Activated CD4-positive, alpha-beta T cell treated with anti-CD3 and anti-CD28 coated beads, Interleukin-2, amount 50 U/mL, for 1 hour (primary cell): ENCODE results near the gene RPS24.
"Not testable (repeated sequence)": the region's sequence is repeated elsewhere in the genome, so short reads cannot be mapped to it uniquely, and the experiment has no call there.

Experiments used
- DNase-seq: peaks from one replicate; pipeline ENCODE4 v3.0.0-alpha.2; 2020

The RPS24 gene

DNA sequence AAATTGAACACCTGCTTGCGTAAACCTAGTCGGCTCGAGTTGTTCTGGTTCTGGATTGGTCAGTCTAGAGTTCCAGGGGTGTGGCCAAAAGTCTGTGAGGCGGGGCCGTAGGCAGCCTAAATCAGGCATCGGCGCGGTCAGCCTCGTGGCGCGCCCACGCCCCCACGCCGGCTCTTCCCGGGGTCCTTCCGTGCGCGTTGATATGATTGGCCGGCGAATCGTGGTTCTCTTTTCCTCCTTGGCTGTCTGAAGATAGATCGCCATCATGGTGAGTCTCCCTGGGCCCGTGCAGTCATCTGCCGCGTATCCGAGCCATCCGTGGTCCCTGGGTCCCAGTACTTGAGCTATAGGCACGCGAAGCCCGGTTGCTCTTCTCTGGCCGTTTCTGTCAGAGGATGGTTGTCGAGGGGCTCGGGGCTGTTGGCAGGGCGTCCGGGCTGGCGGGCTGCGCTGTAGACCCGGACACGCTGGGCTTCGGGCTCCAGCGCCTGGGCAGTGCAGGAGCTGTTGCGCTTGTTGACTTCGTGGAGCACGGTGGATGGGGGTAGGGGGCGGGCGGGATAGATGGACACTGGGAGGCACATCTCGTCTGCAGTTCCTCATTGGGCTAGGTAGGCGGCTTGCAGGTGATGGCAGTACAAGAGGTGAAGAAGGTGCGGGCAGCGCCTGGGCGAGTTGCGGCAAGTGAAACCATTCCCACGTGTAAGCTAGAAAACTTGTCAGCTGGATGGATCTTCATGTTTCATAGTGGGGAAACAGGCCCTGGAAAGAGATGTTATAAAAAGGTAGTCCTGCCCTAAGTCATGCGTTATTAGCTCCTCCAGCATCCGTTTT lies at the start of gene RPS24:
RPS24 (plus strand) TSS at position 227 of the 834 bp plus-strand sequence; CDS start at position 266, 39 bp downstream.
- DNase-seq: peak; percentile 94

DNA sequence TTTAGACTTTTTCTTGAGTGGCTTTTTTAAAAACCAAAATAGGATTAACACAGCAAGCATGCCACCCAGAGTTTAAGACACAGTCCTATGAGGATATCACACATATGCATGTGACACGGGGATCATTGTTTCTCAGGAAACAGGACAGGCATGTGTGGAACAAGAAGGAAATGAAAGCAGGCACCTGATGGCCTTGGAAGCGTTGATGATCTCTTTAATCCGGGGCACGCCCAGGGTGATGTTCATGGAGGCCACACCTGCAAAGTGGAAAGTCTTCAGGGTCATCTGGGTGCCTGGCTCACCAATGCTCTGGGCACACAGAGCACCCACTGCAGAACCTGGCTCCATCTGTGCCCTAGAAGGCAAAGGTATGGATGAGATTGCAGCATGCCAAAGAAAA lies 48.7 kb upstream of the RPS24 start:
- no peak for DNase-seq

DNA sequence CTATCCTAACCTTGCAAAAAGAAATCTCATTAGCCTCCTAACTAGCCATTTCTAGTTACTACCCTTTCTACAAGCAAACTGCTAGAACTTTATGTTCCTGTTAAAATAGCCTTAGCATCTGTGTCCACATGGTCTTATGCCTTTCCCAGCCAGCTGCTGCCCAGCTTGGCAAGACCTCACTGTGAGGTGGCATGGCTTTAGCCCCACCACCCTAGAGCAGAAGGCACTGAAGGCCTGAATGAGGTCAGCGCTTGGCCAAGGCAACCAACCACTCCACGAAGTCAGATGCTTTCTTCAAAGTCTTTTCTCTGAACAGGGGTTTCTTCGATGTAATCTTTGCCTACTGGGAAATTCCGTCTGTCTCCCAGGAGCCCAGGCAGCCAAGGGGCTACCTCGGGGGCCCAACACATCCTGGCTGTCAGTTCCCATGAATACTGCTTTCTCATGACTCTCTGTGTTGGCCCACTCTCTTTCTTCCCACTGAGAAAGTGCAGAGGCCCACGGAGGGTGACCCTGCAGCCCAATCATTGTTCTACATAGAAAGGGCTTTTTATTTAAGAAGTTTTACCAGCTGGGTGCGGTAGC lies 45.9 kb upstream of the RPS24 start:
- DNase-seq: no peak

DNA sequence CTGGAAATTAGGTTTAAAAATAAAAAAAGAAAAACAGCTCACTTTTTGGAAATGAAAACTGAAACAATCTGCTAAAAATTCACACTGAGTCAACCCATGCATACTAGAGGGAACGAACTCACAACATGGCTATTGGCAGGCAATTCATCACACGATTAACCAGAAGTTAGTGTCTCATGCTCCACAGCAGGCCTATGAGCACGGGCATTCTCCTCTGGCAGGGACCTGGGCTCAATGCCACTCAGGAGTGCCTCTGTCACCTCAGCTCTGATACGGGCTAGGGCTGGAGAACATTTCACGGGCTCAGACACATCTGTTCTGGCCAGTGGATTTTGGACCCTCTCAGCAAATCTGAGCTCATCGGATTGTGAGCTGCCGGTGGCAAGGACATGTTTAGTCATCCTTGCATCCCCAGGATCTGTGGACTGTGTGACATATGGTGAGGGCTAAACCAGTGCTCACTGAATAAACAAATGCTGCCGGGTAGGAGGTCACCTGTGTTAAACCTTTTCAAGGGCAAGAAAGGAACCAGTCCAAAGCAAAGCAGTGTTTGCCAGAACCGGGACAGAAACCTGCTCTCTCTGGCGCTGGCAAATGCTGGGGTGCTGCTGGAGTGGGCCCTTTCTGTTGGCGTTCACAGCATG lies 44.5 kb upstream of the RPS24 start:
- DNase-seq: no peak

DNA sequence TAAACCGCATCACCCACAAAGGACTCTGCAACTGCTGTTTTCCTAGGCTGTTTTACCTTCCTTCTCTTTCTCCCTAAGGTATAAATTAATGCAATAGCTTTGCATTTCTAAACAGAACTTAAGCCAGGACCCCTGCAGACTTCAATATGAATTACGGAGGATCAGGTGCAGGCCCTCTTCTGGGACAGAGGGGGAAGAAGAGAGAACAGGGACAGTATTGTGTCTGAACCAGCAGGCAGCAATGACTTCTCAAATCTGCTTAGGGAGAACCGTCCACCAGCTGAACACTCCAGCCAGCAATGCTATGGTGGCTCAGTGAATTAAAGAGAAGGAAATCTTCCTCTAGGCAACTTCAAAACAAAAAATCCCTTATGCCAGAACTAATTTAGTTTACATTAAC lies 40.0 kb upstream of the RPS24 start:
- DNase-seq: no peak

DNA sequence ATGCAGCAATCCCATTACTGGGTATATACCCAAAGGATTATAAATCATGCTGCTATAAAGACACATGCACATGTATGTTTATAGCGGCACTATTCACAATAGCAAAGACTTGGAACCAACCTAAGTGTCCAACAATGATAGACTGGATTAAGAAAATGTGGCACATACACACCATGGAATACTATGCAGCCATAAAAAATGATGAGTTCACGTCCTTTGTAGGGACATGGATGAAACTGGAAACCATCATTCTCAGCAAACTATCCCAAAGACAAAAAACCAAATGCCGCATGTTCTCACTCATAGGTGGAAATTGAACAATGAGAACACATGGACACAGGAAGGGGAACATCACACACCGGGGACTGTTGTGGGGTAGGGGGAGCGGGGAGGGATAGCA lies 34.9 kb upstream of the RPS24 start:
- DNase-seq: not testable (repeated sequence)

DNA sequence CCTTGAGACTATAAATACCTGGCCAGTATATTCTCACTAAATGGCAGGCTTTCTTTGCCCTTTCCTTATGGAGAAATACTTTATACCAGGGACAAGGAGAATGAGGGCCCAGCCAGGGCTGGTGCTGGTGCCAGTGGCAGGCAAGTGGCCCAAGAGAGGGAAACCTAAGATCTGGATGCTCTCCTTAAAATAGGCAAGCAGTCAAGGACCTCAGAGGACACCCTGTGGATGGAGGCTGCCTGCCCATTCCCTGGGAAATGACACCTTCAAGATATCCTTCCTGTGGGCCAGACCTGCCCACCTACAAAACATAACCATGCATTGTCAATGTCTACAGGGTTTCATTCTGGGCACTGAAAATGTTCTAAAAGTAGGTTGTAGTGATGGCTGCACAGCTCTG lies 33.5 kb upstream of the RPS24 start:
- DNase-seq: no peak

DNA sequence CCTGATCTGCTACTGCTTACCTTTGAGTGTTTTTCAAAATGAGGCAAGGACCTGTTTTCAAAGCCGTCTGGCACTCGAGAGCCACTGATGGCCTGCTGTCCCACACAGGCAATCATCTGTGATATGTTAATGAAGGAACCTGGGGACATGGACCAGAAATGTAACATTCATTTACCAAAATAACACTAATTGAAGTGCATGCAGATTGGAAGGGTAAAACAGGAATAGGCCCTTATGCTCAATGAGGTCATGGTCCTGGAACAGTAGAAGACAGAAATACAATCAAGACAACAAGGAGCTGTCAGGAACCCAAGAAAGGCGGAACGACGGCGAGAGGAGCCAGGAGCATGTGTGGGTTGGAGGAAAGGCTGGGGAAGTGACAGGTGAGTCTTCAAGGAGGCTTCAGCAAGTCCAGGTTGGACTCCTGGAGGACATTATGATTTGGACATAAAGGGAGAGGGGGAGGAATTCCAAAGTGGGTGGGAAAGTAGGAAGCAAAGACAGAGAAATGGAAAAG lies 32.6 kb upstream of the RPS24 start:
- no peak for DNase-seq

DNA sequence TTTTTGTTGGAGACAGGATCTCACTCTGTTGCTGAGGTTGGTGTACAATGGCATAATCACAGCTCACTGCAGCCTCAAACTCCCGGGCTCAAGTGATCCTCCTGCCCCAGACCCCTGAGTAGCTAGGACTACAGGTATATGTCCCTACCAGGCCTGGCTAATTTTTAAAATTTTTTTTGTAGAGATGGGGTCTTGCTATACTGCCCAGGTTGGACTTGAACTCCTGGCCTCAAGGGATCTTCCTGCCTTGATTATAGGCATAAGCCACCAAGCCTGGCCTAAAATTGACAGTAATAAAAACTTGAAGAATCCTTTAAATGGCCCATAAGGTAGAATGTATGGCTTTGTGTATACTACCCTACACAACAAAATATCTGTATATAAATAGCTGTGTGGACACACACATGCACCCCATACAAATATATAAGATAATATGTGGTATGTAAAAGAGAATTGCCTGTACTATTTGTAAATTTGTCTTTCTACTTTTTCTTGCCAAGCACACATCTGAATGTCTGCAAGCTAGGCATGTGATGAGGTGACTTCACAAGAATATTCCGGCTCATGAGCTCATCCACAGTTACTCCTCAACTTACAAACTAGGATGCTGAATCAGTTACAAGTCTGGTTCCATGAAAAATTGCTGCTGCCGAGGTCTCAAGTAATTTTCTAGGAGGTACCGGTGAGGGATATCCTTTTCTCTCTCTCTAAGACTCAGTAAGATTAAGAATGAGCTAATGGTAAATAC lies 30.9 kb upstream of the RPS24 start:
- no peak for DNase-seq

DNA sequence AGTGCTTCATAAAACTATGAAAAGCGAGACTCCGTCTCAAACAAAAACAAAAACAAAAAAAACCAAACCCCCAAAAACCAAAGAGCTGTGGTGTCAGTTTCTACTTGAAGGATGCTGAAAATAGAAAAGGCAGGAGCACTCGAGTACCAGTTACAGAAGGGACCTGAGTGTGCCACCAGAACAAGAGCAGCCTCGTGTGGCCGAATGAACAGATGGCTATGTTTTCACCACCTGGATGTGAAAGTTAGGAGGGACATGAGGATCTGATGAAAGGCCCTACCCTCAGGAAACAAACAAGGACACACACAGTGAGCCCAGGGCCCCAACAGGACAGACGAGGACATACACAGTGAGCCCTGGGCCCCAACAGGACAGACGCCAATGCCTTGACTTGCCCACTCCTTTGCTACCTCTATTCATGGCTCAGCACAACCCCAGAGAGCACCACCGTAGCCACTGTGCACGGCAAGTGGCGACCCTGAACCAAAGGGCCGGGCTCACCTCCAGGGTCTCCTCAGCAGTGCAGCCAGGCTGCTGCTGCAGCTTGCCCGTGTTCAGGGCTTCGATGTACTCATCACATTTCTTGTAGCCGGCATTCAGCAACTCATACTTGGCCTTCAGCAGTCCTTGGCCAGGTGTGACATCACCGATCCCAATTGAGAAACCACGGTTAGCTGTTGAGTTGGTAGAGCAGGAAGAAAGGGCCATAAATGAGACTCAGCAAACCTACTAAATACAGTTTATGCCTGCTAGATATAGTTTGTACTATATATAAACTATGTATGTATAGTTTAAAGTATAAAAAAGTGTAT lies 29.2 kb upstream of the RPS24 start:
- no peak for DNase-seq

DNA sequence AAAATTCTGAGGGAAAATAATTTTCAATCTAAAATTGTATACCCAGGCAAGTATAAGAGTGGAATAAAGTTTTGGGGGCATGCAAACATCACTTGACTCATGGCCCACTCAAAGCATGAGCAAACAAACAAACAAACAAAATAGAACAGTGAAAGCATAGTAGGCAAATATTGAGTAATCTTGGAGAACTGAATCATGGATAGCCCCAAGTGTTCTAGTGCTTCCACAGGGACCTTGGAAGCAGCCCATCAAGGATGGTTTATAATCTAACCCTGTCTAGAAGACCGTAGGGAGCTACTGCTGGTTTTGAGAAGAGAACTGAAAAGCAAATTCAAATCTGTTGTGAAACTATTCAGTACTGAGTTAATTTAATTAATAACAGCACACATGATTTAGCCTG lies 26.5 kb upstream of the RPS24 start:
- no peak for DNase-seq

DNA sequence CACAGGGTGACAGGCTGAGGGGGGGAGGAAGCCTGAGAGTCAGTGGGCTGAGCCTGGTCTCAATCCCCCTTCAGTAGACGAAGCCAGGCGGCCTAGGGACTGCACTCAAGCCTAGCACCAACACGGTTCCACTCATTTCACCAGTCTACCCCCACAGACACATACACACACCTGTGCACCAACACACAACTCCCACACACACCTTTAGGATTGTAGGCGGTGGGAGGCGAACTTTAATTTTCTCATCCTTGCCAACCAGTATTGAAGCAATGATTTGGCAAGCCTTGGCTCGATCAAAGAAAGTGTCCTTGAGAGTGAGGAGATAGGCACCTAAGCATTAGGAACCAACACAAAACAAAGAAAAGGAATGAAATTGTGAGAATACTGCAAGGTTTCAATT lies 24.0 kb upstream of the RPS24 start:
- no peak for DNase-seq

DNA sequence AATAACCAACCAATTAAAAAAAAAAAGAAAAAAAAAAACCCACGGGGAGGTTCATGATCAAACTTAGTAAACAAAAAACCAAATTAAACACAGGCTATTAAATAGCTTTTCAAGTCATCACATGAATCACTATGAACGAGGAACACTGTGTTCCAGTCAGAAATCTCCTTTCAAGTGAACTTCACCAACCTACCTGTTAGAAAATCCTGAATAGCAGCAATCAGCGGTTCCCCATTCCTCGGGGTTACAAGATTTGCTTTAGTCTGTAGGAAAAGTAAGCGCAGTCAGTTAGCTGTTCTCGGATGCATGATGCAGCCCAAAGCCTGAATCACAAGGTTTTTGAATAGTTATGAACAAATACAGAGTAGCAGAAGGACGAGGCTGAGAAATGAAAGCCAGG lies 23.4 kb upstream of the RPS24 start:
- DNase-seq: no peak

DNA sequence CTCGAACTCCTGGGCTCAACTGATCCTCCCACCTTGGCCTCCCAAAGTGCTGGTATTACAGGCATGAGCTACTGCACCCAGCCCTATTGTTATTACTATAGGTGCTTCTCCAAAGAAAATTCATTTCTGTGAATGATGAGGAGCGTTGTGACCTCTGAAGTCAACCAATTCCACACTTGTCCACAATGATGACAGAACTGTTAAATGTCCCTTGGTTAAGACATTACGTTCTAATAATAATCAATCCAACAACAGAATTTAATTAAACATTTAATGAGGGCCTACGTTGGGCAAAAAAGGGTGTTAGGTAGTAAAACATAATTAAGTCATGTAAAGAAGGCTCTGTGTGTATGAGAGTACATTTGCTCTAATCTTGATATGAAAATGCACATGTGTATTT lies 22.6 kb upstream of the RPS24 start:
- no peak for DNase-seq

DNA sequence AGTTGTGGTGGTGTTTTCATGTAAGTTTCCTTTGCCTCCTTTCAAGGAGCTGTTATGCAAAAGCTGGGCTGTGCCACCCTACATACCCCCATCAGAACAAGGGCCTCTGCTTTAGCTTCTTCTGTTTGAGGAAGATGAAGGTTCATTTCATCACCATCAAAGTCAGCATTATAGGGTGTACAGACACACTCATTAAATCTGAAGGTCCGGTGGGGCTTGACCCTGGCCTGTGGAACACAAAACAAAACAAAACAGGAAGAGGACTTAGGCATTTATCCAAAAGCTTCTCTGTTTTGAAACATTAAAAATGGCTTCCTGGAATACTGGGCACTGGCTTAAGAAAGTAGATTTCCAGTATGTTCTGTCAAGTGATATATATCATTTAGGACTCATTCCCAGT lies 20.1 kb upstream of the RPS24 start:
- no peak for DNase-seq

DNA sequence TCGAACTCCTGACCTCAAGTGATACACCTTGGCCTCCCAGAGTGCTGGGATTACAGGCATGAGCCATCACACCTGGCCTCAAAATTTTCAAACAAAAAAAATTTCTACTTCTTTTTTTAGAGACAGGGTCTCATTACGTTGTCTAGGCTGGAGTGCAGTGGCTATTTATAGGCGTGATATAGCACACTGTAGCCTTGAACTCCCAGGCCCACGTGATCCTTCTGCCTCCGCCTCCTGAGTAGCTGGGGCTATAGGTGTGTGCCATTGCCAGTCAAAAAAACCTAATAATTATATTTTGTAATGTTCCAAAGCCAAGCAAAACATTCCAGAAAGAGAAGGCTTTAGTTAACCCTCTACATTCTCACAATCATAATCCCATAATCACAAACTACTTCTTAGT lies 18.1 kb upstream of the RPS24 start:
- no peak for DNase-seq

DNA sequence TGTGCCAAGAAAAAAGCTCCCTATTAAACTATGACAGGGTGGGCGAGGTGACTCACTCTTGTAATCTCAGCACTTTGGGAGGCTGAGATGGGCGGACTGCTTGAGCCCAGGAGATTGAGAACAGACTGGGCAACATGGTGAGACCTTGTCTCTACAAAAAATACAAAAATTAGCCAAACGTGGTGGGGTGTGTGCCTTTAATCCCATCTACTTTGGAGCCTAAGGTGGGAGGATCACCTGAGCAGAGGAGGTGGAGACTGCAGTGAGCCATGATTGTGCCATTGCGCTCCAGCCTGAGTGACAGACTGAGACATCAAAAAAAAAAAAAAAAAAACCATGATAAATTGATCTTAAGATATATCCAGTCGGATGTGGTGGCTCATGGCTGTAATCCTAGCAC lies 15.8 kb upstream of the RPS24 start:
- no peak for DNase-seq

DNA sequence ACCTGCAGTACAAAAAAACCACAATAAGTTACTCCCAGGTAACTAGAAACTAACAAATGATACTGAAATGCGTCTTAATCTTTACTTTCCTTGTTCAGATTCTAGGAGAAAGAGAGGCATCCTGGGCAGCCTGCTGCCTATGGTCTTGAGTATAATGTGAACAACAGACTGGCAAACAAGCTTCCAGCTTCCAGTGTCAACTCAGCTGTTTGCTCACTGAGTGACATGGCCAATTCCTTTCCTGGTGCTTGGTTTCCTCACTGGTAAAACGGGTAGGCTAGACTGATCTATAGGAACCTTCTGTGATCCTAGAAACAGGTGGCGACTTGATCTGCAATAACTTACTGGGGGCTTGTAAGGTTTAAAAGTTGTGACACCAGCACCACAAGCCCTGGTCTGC lies 14.4 kb upstream of the RPS24 start:
- DNase-seq: no peak

DNA sequence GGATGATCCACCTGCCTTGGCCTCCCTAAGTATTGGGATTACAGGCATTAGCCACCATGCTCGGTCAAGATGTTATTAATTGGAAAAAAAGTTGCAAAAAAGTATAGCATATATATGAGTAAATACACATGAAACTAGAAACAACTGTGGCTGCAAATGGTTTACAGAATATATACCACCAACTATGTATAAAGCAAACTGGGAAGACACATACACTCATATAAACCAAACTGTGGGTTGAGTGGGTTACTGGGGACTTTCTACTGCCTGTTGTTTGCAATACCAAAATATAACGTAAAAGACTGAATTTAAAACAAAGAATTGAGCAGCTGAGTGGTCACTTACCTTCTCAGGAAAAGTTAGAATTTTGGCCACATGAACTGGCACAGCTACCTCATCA lies 12.5 kb upstream of the RPS24 start:
- DNase-seq: no peak

DNA sequence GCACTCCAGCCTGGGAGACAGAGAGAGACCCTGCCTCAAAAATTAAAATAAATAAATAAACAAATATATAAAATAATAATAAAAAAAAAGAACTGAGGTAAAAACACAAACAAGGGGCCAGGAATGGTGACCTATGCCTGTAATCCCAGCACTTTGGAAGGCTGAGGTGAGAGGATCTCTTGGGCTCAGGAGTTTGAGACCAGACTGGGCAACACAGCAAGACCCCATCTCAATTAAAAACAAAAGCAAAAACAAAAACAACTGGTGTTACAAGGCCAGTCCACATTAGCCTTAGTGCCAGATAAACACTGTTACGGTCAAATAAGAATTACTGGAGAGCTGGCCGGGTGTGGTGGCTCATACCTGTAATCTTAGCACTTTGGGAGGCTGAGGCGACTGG lies 9.9 kb upstream of the RPS24 start:
- DNase-seq: no peak

DNA sequence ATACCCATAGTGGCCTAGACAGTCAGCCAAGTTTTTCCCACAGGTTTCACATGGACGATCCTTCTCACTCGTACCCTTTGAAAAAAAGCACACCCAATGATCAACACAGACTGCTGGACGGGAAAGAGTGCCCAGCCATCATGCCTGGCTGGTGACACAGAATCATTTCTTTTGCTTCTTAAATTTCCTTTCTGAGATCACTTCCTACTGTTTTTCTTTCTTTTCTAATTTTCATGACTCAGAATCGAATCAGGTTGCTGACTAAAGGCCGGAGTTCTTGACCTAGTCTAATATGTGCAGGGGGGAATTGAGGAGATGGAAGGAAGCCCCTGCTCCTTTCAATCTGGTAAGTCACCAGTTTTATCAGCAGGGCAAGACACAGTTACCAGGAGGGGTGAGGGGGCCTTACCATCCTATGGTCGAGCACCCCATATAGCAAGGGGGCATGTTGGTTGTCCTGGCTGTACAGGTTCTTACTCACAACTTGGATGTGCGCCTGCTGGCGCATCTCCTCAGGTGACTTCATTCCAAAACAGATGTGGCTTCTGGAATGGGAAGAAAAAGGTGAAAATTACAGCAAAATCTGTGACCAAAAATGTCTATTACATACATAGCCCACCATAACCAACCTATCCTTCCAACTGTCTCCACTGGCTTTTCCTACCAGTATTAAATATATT lies 7.8 kb upstream of the RPS24 start:
- no peak for DNase-seq
